GM12892 (cell line): Measurements from ENCODE around the gene UBE4B.

Experiments used
- POLR2A ChIP-seq: IDR thresholded peaks from 2 replicates; pipeline ENCODE4 v1.6.1; 2011; ENCODE audit warnings: low read depth, low read length, control low read depth
- TAF1 ChIP-seq: IDR thresholded peaks from 2 replicates; pipeline ENCODE4 v1.6.1; 2011; ENCODE audit warnings: low read depth, mild to moderate bottlenecking, control low read depth, low read length, borderline replicate concordance

- no peak for TF ChIP-seq POLR2A
- TF ChIP-seq TAF1: no peak
These were observed 84.4 kb downstream of the UBE4B start for GRCh38 chr1:10117132-10117531.
